Ectodermal cell (in vitro differentiated cells): ENCODE data around the gene KRTAP10-12.
"Not testable (repeated sequence)": the region's sequence is repeated elsewhere in the genome, so short reads cannot be mapped to it uniquely, and the experiment has no call there.

Source experiments
- H3K27ac ChIP-seq: 2 replicates; pipeline ENCODE4 v1.7.0; 2013; ENCODE audit warnings: mild to moderate bottlenecking, low read depth, low read length; ENCODE audit not compliant: insufficient read depth, poor library complexity, severe bottlenecking
- H3K27me3 ChIP-seq: 2 replicates; pipeline ENCODE4 v1.7.0; 2013; ENCODE audit warnings: mild to moderate bottlenecking, low read length; ENCODE audit not compliant: insufficient read depth, control insufficient read depth, poor library complexity, severe bottlenecking
- H3K36me3 ChIP-seq: one replicate; pipeline ENCODE4 v1.7.0; 2013; ENCODE audit warnings: low read length; ENCODE audit not compliant: control insufficient read depth, insufficient read depth
- H3K4me1 ChIP-seq: one replicate; pipeline ENCODE4 v1.7.0; 2013; ENCODE audit warnings: low read length; ENCODE audit not compliant: control insufficient read depth, insufficient read depth
- H3K4me3 ChIP-seq: 2 replicates; pipeline ENCODE4 v1.7.0; 2013; ENCODE audit warnings: low read depth, low read length, control low read depth; ENCODE audit not compliant: insufficient read depth
- H3K9me3 ChIP-seq: 2 replicates; pipeline ENCODE4 v1.7.0; 2013; ENCODE audit warnings: mild to moderate bottlenecking, low read length, moderate library complexity; ENCODE audit not compliant: control insufficient read depth
- WGBS, 2 experiments: methylation state at CpG; one replicate each; pipeline ENCODE4 v1.1.7; 2013; ENCODE audit warnings: missing lambda C conversion rate in 2 of 2; 5-methylcytosine and 5-hydroxymethylcytosine counted together

KRTAP10-12 gene

GRCh38 chr21:44670642-44671432 lies 26.1 kb upstream of the KRTAP10-12 start:
- Histone ChIP-seq H3K4me1 (no peaks in the 10 kb centered on the region), H3K27ac (no peak overlapping the region), H3K27me3 (no peaks in the 10 kb centered on the region), H3K4me3 (no peak overlapping the region), H3K9me3 (no peaks in the 10 kb centered on the region), H3K36me3 (no peaks in the 10 kb centered on the region)
- WGBS, 2 experiments: 91 to 92% methylated on average over 3 of the region's 3 CpGs

GRCh38 chr21:44671911-44672310 lies 25.1 kb upstream of the KRTAP10-12 start:
- H3K36me3 ChIP-seq: no peaks in the 10 kb centered on the region
- WGBS, 2 experiments: 100% methylated on average over 1 of the region's 1 CpG

GRCh38 chr21:44677881-44678280 lies 19.1 kb upstream of the KRTAP10-12 start:
- no peak overlapping the region for H3K4me3 ChIP-seq
- no peaks in the 10 kb centered on the region for H3K36me3 ChIP-seq
- H3K4me1 ChIP-seq: no peaks in the 10 kb centered on the region
- H3K27ac ChIP-seq: no peak overlapping the region
- 95% methylated on average over 13 of the region's 13 CpGs for WGBS, 2 experiments
- H3K9me3 ChIP-seq: no peaks in the 10 kb centered on the region
- no peaks in the 10 kb centered on the region for H3K27me3 ChIP-seq

More at GRCh38 chr21:44671911-44672310, 25.1 kb upstream of the KRTAP10-12 start:
- Histone ChIP-seq H3K9me3 (no peaks in the 10 kb centered on the region), H3K27me3 (no peaks in the 10 kb centered on the region), H3K4me1 (no peaks in the 10 kb centered on the region), H3K27ac (no peak overlapping the region), H3K4me3 (no peak overlapping the region)

- Histone ChIP-seq H3K9me3 (no peaks in the 10 kb centered on the region), H3K4me3 (no peak overlapping the region), H3K27me3 (no peaks in the 10 kb centered on the region), H3K4me1 (no peaks in the 10 kb centered on the region), H3K36me3 (no peaks in the 10 kb centered on the region), H3K27ac (no peak overlapping the region)
- WGBS, 2 experiments: 83% methylated on average over 11 of the region's 11 CpGs
Measured at GRCh38 chr21:44681152-44681551, 15.8 kb upstream of the KRTAP10-12 start.

GRCh38 chr21:44681861-44682579 lies 15.0 kb upstream of the KRTAP10-12 start, which contains the start of gene KRTAP12-1:
Gene KRTAP12-1, minus strand, starts transcription at chr21:44682163. Its CDS starts 40 bp downstream, at chr21:44682123.
- no peaks in the 10 kb centered on the region for H3K27me3 ChIP-seq
- peaks cover 7% of the 10 kb centered on the region for H3K4me1 ChIP-seq
- H3K4me3 ChIP-seq: no peak within 1 kb of the TSS
- H3K36me3 ChIP-seq: no peaks in the 10 kb centered on the region
- WGBS, 2 experiments: 94 to 95% methylated on average over 23 of the region's 23 CpGs
- H3K27ac ChIP-seq: no peak within 1 kb of the TSS
- H3K9me3 ChIP-seq: no peaks in the 10 kb centered on the region

- Histone ChIP-seq H3K4me1 (peaks cover 13% of the 10 kb centered on the region), H3K27ac (no peak overlapping the region), H3K4me3 (no peak overlapping the region), H3K36me3 (no peaks in the 10 kb centered on the region), H3K27me3 (no peaks in the 10 kb centered on the region), H3K9me3 (no peaks in the 10 kb centered on the region)
- WGBS, 2 experiments: 90 to 92% methylated on average over 15 of the region's 15 CpGs
Measured at GRCh38 chr21:44682580-44683151, 14.3 kb upstream of the KRTAP10-12 start.

GRCh38 chr21:44684077-44684476 lies 12.9 kb upstream of the KRTAP10-12 start:
- Histone ChIP-seq H3K4me3 (no peak overlapping the region), H3K27ac (no peak overlapping the region), H3K27me3 (no peaks in the 10 kb centered on the region), H3K9me3 (no peaks in the 10 kb centered on the region), H3K36me3 (no peaks in the 10 kb centered on the region), H3K4me1 (peaks cover 14% of the 10 kb centered on the region)
- WGBS, 2 experiments: 86 to 90% methylated on average over 7 of the region's 7 CpGs

- H3K27ac ChIP-seq: no peak overlapping the region
- no peak overlapping the region for H3K4me3 ChIP-seq
- H3K27me3 ChIP-seq: no peaks in the 10 kb centered on the region
- no peaks in the 10 kb centered on the region for H3K36me3 ChIP-seq
- no peaks in the 10 kb centered on the region for H3K9me3 ChIP-seq
- 86 to 87% methylated on average over 6 of the region's 6 CpGs for whole genome bisulfite sequencing, 2 experiments
- peaks cover 14% of the 10 kb centered on the region for H3K4me1 ChIP-seq
Measured at GRCh38 chr21:44684483-44684882, 12.5 kb upstream of the KRTAP10-12 start.

GRCh38 chr21:44685050-44685449 lies 11.9 kb upstream of the KRTAP10-12 start:
- not testable (repeated sequence) for H3K27me3 ChIP-seq, H3K9me3 ChIP-seq, H3K27ac ChIP-seq, H3K4me3 ChIP-seq, H3K36me3 ChIP-seq
- WGBS, 2 experiments: 88 to 91% methylated on average over 6 of the region's 6 CpGs
- peaks cover 14% of the 10 kb centered on the region for H3K4me1 ChIP-seq
